NCI-H2107 treated with DMSO at 0.1 percent for 48 hours (cell line): ENCODE measurements around the gene CD300LF.
A peak's percentile ranks its signal among the peaks of the same experiment; 100 is the strongest.

Experiments used
- DNase-seq: peaks from one replicate; lab custom pipeline; 2025; ENCODE audit not compliant: unreplicated experiment; lab: John Stamatoyannopoulos, UW

Gene CD300LF

DNA sequence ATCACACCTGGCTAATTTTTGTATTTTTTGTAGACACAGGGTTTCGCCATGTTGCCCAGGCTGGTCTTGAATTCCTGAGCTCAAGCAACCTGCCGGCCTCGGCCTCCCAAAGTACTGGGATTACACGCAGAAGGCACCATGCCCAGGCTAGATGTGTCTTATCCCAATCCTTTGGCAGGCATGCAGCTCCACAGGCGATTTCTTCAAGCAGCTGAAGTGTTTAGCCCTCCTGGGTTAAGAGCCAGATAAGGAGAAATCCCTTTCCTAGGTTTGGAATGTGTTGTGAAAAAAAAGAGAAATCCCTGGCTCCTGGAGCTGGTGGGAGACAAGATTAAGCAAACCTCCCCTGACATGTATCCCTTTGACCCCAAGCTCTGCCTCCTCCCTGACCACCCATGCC is 33.7 kb upstream of the CD300LF start:
- no peak for DNase-seq

GRCh38 chr17:74745548-74746177 is 32.9 kb upstream of the CD300LF start:
- DNase-seq = no peak

DNA sequence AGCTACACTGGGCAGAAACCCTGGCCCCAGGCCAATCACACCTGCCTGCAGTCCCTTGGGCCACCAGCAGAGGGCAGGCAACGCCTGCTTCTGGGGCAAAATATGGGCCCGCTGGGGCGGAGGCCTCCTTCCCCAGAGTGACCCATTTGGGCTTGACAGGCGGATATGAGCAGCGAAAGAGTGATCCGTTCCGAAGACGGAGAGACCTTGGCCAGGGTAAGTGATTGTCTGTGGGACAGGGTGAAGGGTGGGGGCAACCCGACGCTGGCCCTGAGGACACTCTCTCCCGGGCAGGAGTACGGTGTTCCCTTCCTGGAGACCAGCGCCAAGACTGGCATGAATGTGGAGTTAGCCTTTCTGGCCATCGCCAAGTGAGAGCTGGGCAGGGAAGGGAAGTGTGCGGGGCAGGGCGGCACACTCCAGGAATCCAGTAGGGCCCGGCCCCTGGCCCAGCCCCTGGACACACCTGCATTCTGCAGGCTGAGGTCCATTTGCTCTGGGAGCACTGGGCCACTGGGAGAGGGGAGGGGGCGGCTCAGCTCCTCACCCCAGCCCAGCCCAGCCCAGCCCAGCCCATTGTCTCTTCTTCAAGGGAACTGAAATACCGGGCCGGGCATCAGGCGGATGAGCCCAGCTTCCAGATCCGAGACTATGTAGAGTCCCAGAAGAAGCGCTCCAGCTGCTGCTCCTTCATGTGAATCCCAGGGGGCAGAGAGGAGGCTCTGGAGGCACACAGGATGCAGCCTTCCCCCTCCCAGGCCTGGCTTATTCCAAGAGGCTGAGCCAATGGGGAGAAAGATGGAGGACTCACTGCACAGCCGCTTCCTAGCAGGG is 32.2 kb upstream of the CD300LF start:
- peak; percentile 42 for DNase-seq

DNA sequence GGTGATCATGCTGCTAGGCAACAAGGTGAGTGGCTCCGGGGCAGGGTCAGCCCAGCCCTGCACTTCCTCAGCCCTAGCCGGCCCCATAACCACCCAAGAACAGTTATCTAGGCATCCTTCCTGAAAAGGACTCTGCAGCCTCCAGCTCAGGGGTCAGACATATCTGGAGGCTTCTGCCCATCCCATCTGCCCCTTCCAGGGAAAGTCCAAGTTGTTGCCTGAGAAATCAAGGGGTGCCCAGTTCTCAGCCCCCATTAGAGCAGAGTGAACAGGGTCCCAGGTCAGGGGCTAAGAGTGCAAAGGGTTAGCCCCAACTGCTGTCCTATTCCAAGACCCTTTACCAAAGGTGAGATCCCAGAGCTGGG is 31.6 kb upstream of the CD300LF start:
- DNase-seq = no peak

- no peak for DNase-seq
Observed at GRCh38 chr17:74743755-74744154, 31.0 kb upstream of the CD300LF start.

DNA sequence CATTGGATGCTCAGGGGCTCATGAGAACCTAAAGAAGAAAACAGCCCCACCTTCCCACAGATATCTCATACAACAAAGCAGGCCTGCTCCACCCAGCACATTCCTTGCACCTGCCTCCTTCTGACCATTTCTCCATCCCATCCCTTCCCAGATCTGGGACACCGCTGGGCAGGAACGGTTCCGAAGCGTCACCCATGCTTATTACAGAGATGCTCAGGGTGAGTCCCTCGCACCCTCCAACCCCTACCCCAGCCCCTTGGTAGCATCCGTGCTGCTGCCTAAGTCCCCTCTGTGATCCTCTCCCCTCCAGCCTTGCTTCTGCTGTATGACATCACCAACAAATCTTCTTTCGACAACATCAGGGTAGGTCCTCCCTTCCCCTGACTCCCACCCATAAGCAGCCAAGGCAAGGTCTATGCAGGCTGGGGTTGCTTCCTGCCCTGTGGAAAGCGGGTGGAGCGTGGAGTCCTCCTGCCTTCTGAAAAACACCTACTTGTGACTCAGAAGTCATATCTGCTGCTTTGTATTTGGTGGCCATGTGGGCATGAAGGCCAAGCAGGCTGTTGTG is 30.3 kb upstream of the CD300LF start:
- DNase-seq = no peak

DNA sequence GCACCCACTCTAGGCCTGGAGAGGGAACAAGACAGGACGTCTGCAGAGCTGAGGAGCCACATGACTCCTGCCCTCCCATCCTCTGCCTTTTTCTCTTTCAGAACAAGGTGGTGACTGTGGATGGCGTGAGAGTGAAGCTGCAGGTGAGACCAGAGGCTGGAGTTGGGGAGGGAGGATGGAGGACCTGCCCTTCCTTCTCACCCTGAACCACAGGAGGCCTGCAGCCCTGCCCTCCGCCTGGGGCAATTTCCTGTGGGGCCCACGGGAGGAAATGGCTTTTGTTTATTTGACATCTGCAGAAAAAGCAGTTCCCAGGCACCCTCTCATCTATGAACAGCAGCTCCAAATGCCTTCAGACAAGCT is 29.4 kb upstream of the CD300LF start:
- DNase-seq = no peak

- DNase-seq = no peak
Observed at GRCh38 chr17:74740641-74741387, 28.1 kb upstream of the CD300LF start.

DNA sequence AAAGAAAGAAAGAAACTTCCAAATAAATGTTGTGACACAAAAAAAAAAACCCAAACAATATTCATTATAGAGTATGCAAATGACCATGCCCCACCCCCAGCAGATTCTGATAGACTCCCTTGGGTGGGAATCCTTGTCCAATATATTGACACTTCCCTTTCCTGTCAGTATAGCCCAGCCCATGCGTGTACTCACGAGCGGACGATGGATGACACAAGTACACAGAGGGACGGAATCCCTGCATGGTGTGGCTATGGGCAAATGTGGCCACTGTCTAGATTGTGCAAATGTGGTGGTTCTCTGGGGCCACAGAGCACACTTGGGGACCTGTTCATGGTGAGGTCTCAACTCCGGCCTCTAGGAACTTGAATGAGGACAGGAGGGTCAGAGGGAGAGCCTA is 27.4 kb upstream of the CD300LF start:
- no peak for DNase-seq

DNA sequence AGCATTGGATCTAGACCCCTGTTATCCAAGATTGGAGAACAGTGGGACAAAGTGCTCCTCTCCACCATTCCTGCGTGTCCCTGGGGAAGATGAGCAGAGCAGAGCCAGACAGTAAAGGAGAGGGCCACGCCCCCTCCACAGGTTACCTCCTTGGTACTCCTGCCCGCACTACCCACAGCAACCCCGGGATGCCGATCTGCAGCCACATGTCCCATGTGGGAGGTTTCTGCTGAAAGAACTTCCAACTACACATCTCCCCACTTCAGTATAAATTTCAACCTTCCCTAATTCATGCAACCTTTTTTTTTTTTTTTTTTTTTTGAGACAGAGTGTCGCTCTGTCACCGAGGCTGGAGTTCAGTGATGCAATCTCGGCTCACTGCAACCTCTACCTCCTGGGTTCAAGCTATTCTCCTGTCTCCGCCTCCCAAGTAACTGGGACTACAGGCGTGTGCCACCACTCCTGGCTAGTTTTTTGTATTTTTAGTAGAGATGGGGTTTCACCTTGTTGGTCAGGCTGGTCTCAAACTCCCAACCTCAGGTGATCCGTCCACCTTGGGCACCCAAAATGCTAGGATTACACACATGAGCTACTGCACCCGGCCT is 26.6 kb upstream of the CD300LF start:
- no peak for DNase-seq

DNA sequence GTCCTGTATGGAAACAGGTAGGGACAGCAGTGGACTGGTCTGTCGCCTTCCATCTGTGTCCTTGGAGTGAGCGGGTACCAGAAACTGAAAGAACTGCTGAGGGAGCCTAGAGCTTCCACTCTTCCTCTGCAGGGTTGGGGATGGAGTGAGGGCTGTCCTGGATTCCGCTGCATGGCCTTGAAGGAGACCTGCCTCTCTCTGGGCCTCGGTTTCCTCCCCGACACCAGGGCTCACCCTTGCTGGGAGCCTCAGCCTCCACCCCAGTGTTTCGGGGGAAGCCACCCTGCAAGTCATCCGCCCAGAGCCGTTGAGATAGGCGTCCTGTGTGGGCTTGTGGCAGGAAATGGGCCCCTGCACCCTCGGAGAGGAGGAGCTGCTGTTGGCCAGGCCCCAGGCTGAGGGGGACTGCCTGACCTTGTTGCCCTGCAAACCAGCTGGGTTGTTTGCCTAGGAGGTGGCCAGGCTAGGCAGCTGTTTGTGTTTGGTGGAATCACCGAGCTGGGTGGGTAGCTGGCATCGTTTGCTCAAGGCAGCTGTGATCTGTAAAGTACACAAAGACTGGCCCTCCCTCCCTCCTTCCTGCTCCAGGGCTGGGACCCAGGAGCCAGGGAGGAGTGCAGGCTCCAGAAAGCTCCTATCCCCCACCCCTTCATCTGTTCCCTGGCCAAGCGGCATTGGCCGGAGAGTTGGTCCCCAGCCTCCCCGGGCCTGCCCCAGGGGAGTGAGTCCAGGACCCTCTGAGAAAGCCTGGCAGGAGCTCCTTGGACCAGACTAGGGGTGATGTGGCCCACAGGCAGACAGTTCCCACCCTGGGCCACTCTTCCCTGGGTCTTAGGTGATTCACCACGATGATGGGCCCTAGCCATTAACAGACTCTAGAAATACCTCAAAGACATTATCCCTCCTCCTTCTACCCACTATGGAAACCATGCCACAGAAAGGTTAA is 25.6 kb upstream of the CD300LF start:
- no peak for DNase-seq

- DNase-seq = no peak
Observed at GRCh38 chr17:74737299-74738050, 24.8 kb upstream of the CD300LF start.

DNA sequence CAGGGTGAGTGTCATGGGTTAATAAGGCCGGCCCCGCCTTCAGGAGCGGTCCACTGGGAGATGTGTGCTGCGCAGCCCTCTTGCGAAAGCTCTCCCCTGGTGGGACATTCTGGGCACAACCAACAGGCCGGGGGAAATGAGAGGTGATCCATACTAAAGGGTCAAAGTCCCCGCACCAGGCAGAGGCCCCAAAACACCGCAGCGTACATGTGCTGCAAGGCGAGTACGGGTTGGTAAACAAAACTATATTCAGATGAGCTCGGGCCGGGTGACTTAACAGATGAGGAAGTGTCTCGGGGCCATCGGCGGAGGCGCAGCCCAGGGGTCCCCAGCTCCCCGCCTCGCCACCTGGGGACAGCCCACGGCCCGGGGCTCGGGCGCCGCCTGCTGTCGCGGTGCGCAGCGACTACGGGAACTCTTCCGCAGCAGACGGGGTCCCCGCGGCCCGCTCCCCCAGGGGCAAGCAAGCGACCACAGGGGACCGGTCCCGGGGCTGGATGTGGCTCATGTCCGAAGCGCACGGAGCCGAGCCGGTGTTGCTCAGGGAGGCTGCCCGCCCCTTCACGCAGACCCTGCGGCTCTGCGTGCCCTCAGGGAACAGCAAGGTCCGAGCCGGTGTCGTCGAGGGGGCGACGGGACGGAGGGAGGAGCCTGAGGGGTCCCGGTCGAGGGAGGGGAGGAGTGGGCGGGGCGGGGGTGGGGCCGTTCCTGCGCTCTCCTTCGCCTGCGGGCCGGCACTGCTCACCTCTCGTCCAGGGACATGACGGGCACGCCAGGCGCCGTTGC is 24.0 kb upstream of the CD300LF start, which contains the start of gene RAB37:
TSS of gene RAB37 (plus strand) at position 744 of the 786 bp plus-strand sequence. CDS start at position 761, 17 bp downstream.
- no peak for DNase-seq

DNA sequence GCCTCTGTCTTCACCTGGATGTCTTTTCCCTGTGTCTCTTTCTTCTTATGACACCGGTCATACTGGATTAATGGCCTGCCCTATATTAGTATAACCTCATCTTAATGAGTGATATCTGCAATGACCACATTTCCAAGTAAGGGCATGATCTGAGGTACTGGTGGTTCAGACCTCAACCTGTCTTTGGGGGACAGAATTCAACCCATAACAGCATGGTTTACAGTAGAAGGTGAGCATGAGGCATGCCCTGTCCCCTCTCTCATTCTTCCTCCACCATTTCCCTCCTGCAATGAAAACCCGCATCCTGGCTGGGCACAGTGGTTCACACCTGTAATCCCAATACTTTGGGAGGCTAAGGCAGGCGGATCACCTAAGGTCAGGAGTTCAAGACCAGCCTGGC is 21.5 kb upstream of the CD300LF start:
- DNase-seq = no peak

- no peak for DNase-seq
Observed at GRCh38 chr17:74733365-74734122, 20.8 kb upstream of the CD300LF start.

DNA sequence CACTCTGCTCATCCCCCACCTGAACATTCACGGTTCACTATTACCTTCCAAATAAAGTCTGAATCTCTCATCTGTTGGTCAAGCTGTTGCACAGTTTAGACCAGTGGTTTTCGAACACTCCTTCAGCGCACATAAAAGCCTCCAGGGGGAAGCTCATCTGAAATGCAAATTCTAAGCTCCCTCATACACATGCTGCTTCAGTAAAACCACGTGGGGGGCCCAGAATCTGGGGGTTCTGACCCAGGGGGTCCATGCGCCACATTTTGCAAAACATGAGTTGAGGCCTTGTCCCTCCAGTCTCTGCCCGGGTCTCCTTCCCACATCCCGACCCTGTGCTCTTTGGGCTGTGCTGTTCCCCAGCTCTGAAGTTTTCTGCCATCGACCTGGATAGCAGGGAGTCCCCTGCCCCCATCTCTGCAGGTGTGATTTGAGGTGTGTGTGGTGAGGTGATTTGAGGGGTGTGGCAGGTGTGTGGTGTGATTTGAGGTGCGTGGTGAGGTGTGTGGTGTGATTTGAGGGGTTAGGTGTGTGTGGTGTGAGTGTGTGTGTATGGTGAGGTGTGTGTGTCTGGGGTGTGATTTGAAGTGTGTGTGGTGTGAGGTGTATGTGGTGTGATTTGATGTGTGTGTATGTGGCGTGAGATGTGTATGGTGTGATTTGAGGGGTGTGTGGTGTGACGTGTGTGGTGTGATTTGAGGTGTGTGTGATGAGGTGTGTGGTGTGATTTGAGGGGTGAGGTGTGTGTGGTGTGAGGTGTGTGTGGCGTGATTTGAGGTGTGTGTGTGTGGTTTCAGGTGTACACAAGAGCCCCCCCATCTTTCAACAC is 19.5 kb upstream of the CD300LF start:
- no peak for DNase-seq

- no peak for DNase-seq
Observed at GRCh38 chr17:74731347-74731605, 18.6 kb upstream of the CD300LF start.
